GM12874 (cell line): ENCODE data around the gene SLX9.

Experiments used
- CTCF ChIP-seq: IDR thresholded peaks from 2 replicates; pipeline ENCODE4 v1.5.1; 2011; ENCODE audit warnings: low read depth, mild to moderate bottlenecking, control low read depth, low read length, moderate library complexity; ENCODE audit not compliant: insufficient read depth

Gene SLX9

GRCh38 chr21:44935533-44935927 lies 4.3 kb upstream of the SLX9 start:
- TF ChIP-seq CTCF: no peak

GRCh38 chr21:44938772-44939531 lies 877 bp upstream of the SLX9 start:
- TF ChIP-seq CTCF: no peak

GRCh38 chr21:44940116-44940631 lies 345 bp downstream of the SLX9 start:
- TF ChIP-seq CTCF: no peak

- TF ChIP-seq CTCF: no peak
Observed at GRCh38 chr21:44941567-44941966, 1.7 kb downstream of the SLX9 start.

GRCh38 chr21:44942566-44942965 lies 2.7 kb downstream of the SLX9 start:
- no peak for TF ChIP-seq CTCF

GRCh38 chr21:44943005-44943685 lies 3.3 kb downstream of the SLX9 start:
- TF ChIP-seq CTCF: no peak

GRCh38 chr21:44943686-44944550 lies 4.1 kb downstream of the SLX9 start:
- TF ChIP-seq CTCF: no peak
